ENCODE results near the gene HRCT1.

GRCh38 chr9:35892051-35892450, 14.0 kb upstream of the HRCT1 start:
- TF ChIP-seq, protein P1, sequence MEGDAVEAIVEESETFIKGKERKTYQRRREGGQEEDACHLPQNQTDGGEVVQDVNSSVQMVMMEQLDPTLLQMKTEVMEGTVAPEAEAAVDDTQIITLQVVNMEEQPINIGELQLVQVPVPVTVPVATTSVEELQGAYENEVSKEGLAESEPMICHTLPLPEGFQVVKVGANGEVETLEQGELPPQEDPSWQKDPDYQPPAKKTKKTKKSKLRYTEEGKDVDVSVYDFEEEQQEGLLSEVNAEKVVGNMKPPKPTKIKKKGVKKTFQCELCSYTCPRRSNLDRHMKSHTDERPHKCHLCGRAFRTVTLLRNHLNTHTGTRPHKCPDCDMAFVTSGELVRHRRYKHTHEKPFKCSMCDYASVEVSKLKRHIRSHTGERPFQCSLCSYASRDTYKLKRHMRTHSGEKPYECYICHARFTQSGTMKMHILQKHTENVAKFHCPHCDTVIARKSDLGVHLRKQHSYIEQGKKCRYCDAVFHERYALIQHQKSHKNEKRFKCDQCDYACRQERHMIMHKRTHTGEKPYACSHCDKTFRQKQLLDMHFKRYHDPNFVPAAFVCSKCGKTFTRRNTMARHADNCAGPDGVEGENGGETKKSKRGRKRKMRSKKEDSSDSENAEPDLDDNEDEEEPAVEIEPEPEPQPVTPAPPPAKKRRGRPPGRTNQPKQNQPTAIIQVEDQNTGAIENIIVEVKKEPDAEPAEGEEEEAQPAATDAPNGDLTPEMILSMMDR (IDR thresholded peaks at IDR 0.05), result no peak
- TF ChIP-seq POLR2AphosphoS5 (IDR thresholded peaks at IDR 0.05), result no peak

All from upper lobe of left lung (tissue), 4 donors.